ENCODE data around the gene MINAR2.

Gene MINAR2

DNA sequence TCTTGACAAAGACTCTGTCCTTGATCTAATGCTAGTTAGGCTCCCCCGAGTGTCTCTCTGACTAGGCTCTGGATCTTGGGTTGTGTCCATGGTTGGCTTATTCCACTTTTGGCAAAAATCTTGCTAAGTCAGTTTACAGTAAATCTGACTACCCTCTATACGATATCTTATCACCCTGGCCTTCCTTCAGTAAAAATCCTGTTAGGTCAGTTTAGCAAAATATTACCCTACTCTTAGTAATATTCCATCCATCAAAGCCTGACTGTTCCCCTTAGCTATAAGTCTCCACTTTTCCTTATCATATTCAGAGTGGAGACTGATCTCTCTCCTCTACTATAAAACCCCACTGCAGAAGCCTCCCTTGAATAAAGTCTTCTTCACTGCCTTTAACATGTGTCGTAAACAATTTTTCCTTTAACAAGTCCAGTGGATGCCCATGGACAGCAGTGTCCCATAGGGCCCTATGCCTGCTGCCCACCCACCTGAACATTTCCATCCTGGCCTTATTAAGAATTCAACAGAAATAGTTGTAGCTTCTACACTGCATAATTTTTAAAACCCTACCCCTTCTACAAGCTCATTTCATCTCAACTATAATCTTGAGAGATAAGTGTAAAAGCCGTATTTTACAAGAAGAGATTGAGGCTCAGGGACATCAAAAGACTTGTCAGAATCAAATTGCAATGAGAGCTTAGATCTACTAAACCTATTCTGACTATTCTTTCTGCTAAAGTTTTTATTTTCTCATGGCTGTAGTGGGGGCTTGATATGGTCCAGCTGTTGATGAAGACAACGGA lies 22.3 kb downstream of the MINAR2 start:
- TF ChIP-seq, protein P1, sequence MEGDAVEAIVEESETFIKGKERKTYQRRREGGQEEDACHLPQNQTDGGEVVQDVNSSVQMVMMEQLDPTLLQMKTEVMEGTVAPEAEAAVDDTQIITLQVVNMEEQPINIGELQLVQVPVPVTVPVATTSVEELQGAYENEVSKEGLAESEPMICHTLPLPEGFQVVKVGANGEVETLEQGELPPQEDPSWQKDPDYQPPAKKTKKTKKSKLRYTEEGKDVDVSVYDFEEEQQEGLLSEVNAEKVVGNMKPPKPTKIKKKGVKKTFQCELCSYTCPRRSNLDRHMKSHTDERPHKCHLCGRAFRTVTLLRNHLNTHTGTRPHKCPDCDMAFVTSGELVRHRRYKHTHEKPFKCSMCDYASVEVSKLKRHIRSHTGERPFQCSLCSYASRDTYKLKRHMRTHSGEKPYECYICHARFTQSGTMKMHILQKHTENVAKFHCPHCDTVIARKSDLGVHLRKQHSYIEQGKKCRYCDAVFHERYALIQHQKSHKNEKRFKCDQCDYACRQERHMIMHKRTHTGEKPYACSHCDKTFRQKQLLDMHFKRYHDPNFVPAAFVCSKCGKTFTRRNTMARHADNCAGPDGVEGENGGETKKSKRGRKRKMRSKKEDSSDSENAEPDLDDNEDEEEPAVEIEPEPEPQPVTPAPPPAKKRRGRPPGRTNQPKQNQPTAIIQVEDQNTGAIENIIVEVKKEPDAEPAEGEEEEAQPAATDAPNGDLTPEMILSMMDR (IDR thresholded peaks at IDR 0.05; ENCODE audit: insufficient read depth, low read depth, low read length, missing control alignments), result no peak
- no peak for DNase-seq (ENCODE audit: low read depth)
- H3K4me3 ChIP-seq (ENCODE audit: low read length), result no peak overlapping the region

DNA sequence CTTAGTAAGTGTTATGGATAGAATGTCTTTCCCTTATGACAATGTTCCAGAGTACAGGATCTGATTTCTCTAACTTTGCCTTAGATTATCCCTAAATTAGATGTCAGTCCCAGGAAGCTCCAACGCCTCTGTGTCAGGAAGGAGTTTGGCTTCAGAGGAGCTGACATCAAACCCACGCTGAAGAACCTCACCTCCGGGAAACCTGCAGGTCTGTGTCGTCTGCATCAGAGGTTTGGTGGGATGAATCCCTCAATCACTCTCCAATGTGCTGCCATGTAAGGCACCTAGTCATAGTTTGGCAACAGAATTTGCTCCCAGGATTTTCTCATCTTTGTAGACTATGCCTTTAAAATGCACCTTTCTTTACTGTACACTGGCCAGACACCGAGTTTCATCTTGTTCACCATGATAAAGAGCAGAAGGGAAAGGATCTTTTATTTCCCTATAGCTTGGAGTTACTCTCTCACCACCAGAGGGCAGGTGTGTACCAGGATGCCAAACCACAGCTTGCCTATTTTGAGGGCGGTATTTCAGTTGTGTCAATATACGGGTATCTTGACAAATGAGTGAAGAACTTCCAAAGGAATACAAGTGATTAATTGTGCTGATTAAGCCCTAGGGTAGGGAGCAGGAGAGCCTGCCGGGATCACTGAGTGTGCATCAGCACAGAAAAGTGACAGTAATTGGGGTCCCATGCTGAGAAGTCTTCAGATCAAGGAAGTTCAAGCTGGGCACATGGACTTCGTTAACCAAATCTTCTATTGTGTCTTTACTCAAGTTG lies 23.4 kb downstream of the MINAR2 start:
- peak; percentile 71 for DNase-seq (ENCODE audit: low read depth)
- H3K4me3 ChIP-seq (ENCODE audit: low read length), result no peak overlapping the region
- TF ChIP-seq, protein P1 (IDR thresholded peaks at IDR 0.05; ENCODE audit: insufficient read depth, low read depth, low read length, missing control alignments), result peak; percentile 91

DNA sequence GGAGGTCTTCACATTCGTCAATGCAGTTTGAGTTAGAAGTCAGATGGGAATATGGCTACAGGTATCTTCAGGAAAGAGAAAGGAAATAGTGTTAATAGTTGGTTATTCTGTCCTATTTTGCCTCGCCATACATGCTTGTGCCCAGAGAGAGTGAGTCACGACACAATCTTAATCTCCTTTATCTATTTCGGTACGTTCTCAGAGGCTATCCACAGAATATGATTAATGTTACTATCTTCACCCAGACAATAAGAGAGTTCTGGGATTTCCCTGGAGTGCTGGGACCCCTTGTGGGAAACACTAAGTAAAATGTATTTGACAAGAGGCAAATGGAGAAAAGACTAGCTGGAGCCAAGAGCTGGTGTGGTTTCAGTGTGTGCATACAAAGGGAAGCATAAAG lies 25.5 kb downstream of the MINAR2 start:
- DNase-seq (ENCODE audit: low read depth), result no peak
- H3K4me3 ChIP-seq (ENCODE audit: low read length), result no peak overlapping the region
- TF ChIP-seq, protein P1 (IDR thresholded peaks at IDR 0.05; ENCODE audit: insufficient read depth, low read depth, low read length, missing control alignments), result no peak

DNA sequence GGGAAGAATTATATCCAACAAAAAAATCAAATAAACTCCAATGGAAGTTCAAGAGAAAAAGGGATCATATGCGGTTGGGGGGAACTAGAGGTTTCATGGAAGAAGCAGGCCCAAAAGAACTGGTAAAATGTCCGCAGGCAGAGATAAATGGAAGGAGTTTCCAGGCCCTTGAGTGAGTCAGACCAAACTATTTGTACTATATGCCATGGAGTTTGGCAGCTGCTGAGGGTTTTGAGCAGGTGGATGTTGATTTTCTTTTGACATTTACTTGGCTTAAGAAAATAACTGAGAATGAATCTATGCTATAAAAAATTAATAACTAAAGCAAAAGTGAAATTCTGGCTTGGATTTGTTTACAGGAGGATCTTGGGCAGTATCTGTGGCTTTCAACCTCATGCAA lies 33.7 kb downstream of the MINAR2 start:
- TF ChIP-seq, protein P1 (IDR thresholded peaks at IDR 0.05; ENCODE audit: insufficient read depth, low read depth, low read length, missing control alignments), result no peak
- DNase-seq (ENCODE audit: low read depth), result no peak
- no peak overlapping the region for H3K4me3 ChIP-seq (ENCODE audit: low read length)

DNA sequence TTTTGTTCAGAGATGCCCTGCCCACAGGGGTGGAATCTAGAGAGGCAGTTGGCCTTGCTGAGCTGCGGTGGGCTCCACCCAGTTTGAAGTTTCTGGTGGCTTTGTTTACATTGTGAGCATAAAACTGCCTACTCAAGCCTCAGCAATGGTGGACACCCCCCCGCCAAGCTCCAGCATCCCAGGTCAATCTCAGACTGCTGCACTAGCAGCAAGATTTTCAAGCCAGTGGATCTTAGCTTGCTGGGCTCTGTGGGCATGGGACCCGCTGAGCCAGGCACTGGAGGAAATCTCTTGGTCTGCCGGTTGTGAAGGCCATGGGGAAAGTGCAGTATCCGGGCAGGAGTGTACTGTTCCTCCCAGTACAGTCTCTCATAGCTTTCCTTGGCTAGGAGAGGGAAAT lies 55.5 kb downstream of the MINAR2 start:
- no peak overlapping the region for H3K4me3 ChIP-seq (ENCODE audit: low read length)
- DNase-seq (ENCODE audit: low read depth), result no peak
- TF ChIP-seq, protein P1 (IDR thresholded peaks at IDR 0.05; ENCODE audit: insufficient read depth, low read depth, low read length, missing control alignments), result no peak

DNA sequence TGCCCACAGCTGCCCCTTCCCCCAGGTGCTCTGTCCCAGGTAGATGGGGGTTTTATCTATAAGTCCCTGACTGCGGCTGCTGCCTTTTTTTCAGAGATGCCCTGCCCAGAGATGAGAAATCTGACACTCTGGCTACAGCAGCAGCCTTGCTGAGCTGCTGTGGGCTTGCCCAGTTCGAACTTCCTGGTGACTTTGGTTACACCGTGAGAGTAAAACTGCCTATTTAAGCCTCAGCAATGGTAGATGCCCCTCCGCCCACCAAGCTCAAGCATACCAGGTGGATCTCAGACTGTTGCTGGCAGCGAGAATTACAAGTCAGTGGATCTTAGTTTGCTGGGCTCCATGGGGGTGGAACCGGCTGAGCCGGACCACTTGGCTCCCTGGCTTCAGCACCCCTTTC lies 56.8 kb downstream of the MINAR2 start:
- no peak for DNase-seq (ENCODE audit: low read depth)
- H3K4me3 ChIP-seq (ENCODE audit: low read length), result no peak overlapping the region
- TF ChIP-seq, protein P1 (IDR thresholded peaks at IDR 0.05; ENCODE audit: insufficient read depth, low read depth, low read length, missing control alignments), result no peak
